ENCODE data around the gene FRAT1.
"Not testable (repeated sequence)": the region's sequence is repeated elsewhere in the genome, so short reads cannot be mapped to it uniquely, and the experiment has no call there.

FRAT1 gene

GRCh38 chr10:97318772-97319651 is at the start of gene FRAT1:
Gene FRAT1, plus strand, starts transcription at chr10:97319271. Its CDS starts 183 bp downstream, at chr10:97319454.
- peak; percentile 91 for DNase-seq

- no peak for DNase-seq
These were observed 48.4 kb upstream of the FRAT1 start for GRCh38 chr10:97270523-97271154.

- DNase-seq, result no peak
These were observed 45.4 kb upstream of the FRAT1 start for GRCh38 chr10:97273700-97274099.

GRCh38 chr10:97274828-97275227 is 44.2 kb upstream of the FRAT1 start:
- no peak for DNase-seq

- no peak for DNase-seq
These were observed 41.5 kb upstream of the FRAT1 start for GRCh38 chr10:97277551-97277950.

- no peak for DNase-seq
These were observed 40.5 kb upstream of the FRAT1 start for GRCh38 chr10:97278491-97278989.

- DNase-seq, result no peak
These were observed 39.8 kb upstream of the FRAT1 start for GRCh38 chr10:97279121-97279815.

GRCh38 chr10:97280783-97281182 is 38.3 kb upstream of the FRAT1 start:
- DNase-seq, result no peak

GRCh38 chr10:97290076-97290475 is 29.0 kb upstream of the FRAT1 start:
- DNase-seq, result not testable (repeated sequence)

- DNase-seq, result not testable (repeated sequence)
These were observed 28.3 kb upstream of the FRAT1 start for GRCh38 chr10:97290576-97291356.

GRCh38 chr10:97291357-97292096 is 27.5 kb upstream of the FRAT1 start:
- no peak for DNase-seq

GRCh38 chr10:97292097-97292861 is 26.8 kb upstream of the FRAT1 start, which contains the start of gene ARHGAP19:
Gene ARHGAP19, minus strand, starts transcription at chr10:97292637. Its CDS starts 10 bp downstream, at chr10:97292627.
- DNase-seq, result peak; percentile 85

GRCh38 chr10:97292862-97293198 is 26.2 kb upstream of the FRAT1 start:
- DNase-seq, result no peak

GRCh38 chr10:97297556-97298222 is 21.4 kb upstream of the FRAT1 start:
- no peak for DNase-seq

GRCh38 chr10:97298223-97298571 is 20.9 kb upstream of the FRAT1 start:
- no peak for DNase-seq

- no peak for DNase-seq
These were observed 18.1 kb upstream of the FRAT1 start for GRCh38 chr10:97300980-97301379.

GRCh38 chr10:97302088-97302791 is 16.8 kb upstream of the FRAT1 start:
- no peak for DNase-seq

- DNase-seq, result no peak
These were observed 11.6 kb upstream of the FRAT1 start for GRCh38 chr10:97307441-97307840.

GRCh38 chr10:97307866-97308780 is 10.9 kb upstream of the FRAT1 start:
- DNase-seq, result no peak

Data from activated CD4-positive, CD25-positive, alpha-beta regulatory T cell treated with anti-CD3 and anti-CD28 coated beads, Interleukin-2, amount 50 U/mL, for 72 hours (primary cell).